ENCODE data around the gene SUPV3L1.
"Not testable (repeated sequence)": the region's sequence is repeated elsewhere in the genome, so short reads cannot be mapped to it uniquely, and the experiment has no call there.

Gene SUPV3L1

DNA sequence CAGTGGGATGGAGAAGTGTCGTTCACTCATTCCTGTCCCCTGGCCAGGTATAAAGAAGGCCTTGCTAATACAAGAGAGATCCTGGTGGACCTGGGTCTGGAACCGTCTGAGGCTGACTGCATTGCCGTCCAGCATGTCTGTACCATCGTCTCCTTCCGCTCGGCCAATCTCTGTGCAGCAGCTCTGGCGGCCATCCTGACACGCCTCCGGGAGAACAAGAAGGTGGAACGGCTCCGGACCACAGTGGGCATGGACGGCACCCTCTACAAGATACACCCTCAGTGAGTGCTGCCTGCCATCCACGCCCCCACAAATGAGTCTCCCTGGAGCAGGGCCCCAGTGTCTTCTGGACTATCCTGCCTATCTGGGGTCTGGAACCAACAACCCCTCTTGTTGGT is 67.3 kb downstream of the SUPV3L1 start:
- Histone ChIP-seq H3K79me2 (ENCODE audit: insufficient read depth, low read length) (no peaks in the 10 kb centered on the region), H3F3A (ENCODE audit: insufficient read depth) (no peaks in the 10 kb centered on the region), H3K9ac (ENCODE audit: low read length) (no peak overlapping the region), H3K9me2 (replicated peaks; ENCODE audit: insufficient read depth, low read length) (no peaks in the 10 kb centered on the region), H2AFZ (ENCODE audit: low read depth, low read length, severe bottlenecking) (no peak overlapping the region), H3K4me2 (ENCODE audit: low read depth, low read length, poor library complexity, severe bottlenecking) (no peak overlapping the region), H4K20me1 (ENCODE audit: low read depth, low read length) (no peaks in the 10 kb centered on the region), H3K36me3 (ENCODE audit: low read length) (no peaks in the 10 kb centered on the region), H3K27me3 (ENCODE audit: low read length) (no peaks in the 10 kb centered on the region), H3K4me3 (ENCODE audit: insufficient read depth, low read length, poor library complexity, severe bottlenecking) (no peak overlapping the region), H3K27ac (ENCODE audit: low read depth, low read length) (no peak overlapping the region), H3K9me3 (ENCODE audit: insufficient read depth, low read length) (no peaks in the 10 kb centered on the region)
- TF ChIP-seq CTCF (IDR thresholded peaks at IDR 0.05; ENCODE audit: insufficient read depth, low read length, poor library complexity, severe bottlenecking) (no peak), EZH2phosphoT487 (conservative IDR thresholded peaks at IDR 0.05; ENCODE audit: low read length) (no peak)

GRCh38 chr10:69248117-69248730 is 68.2 kb downstream of the SUPV3L1 start:
- Histone ChIP-seq H3F3A (ENCODE audit: insufficient read depth) (no peaks in the 10 kb centered on the region), H2AFZ (ENCODE audit: low read depth, low read length, severe bottlenecking) (no peak overlapping the region), H3K4me3 (ENCODE audit: insufficient read depth, low read length, poor library complexity, severe bottlenecking) (no peak overlapping the region), H3K79me2 (ENCODE audit: insufficient read depth, low read length) (no peaks in the 10 kb centered on the region), H3K9ac (ENCODE audit: low read length) (no peak overlapping the region), H3K27me3 (ENCODE audit: low read length) (no peaks in the 10 kb centered on the region), H3K36me3 (ENCODE audit: low read length) (no peaks in the 10 kb centered on the region), H3K4me2 (ENCODE audit: low read depth, low read length, poor library complexity, severe bottlenecking) (no peak overlapping the region), H3K9me3 (ENCODE audit: insufficient read depth, low read length) (no peaks in the 10 kb centered on the region), H4K20me1 (ENCODE audit: low read depth, low read length) (no peaks in the 10 kb centered on the region), H3K27ac (ENCODE audit: low read depth, low read length) (no peak overlapping the region), H3K9me2 (replicated peaks; ENCODE audit: insufficient read depth, low read length) (no peaks in the 10 kb centered on the region)
- TF ChIP-seq CTCF (IDR thresholded peaks at IDR 0.05; ENCODE audit: insufficient read depth, low read length, poor library complexity, severe bottlenecking) (no peak), EZH2phosphoT487 (conservative IDR thresholded peaks at IDR 0.05; ENCODE audit: low read length) (no peak)

- Histone ChIP-seq H3K4me2 (ENCODE audit: low read depth, low read length, poor library complexity, severe bottlenecking) (no peak overlapping the region), H3K4me3 (ENCODE audit: insufficient read depth, low read length, poor library complexity, severe bottlenecking) (no peak overlapping the region), H3K27ac (ENCODE audit: low read depth, low read length) (no peak overlapping the region), H3K9me2 (replicated peaks; ENCODE audit: insufficient read depth, low read length) (no peaks in the 10 kb centered on the region), H3F3A (ENCODE audit: insufficient read depth) (no peaks in the 10 kb centered on the region), H3K79me2 (ENCODE audit: insufficient read depth, low read length) (no peaks in the 10 kb centered on the region), H3K27me3 (ENCODE audit: low read length) (no peaks in the 10 kb centered on the region), H4K20me1 (ENCODE audit: low read depth, low read length) (no peaks in the 10 kb centered on the region), H3K9me3 (ENCODE audit: insufficient read depth, low read length) (no peaks in the 10 kb centered on the region), H3K9ac (ENCODE audit: low read length) (no peak overlapping the region), H3K36me3 (ENCODE audit: low read length) (no peaks in the 10 kb centered on the region), H2AFZ (ENCODE audit: low read depth, low read length, severe bottlenecking) (no peak overlapping the region)
- TF ChIP-seq EZH2phosphoT487 (conservative IDR thresholded peaks at IDR 0.05; ENCODE audit: low read length) (no peak), CTCF (IDR thresholded peaks at IDR 0.05; ENCODE audit: insufficient read depth, low read length, poor library complexity, severe bottlenecking) (no peak)
These were observed 70.0 kb downstream of the SUPV3L1 start for GRCh38 chr10:69250041-69250440.

- H3K36me3 ChIP-seq (ENCODE audit: low read length); H4K20me1 ChIP-seq (ENCODE audit: low read depth, low read length); H3K4me3 ChIP-seq (ENCODE audit: insufficient read depth, low read length, poor library complexity, severe bottlenecking); H3K27me3 ChIP-seq (ENCODE audit: low read length); H3K27ac ChIP-seq (ENCODE audit: low read depth, low read length); H2AFZ ChIP-seq (ENCODE audit: low read depth, low read length, severe bottlenecking); H3K9me2 ChIP-seq (replicated peaks; ENCODE audit: insufficient read depth, low read length); H3K79me2 ChIP-seq (ENCODE audit: insufficient read depth, low read length); H3K4me2 ChIP-seq (ENCODE audit: low read depth, low read length, poor library complexity, severe bottlenecking); H3K9me3 ChIP-seq (ENCODE audit: insufficient read depth, low read length); H3K9ac ChIP-seq (ENCODE audit: low read length); H3F3A ChIP-seq (ENCODE audit: insufficient read depth): not testable (repeated sequence)
These were observed 71.4 kb downstream of the SUPV3L1 start for GRCh38 chr10:69251417-69251816.
